SK-N-SH (cell line): ENCODE data around the gene RAD51B. TPM values are rescaled to one million over a fixed set of nuclear protein-coding genes. Genes with fewer than 3 reads are reported as not detected.

Experiments used
- CTCF ChIA-PET: fragments of 300-600, 350-600 bp; formaldehyde crosslinking; extraction: SDS; loops from one replicate; lab custom pipeline; 2021; lab: Yijun Ruan, JAX
- POLR2A ChIA-PET: fragments of 350-600 bp; sonication (Branson Sonifier 250); formaldehyde crosslinking; extraction: SDS; loops from one replicate; lab custom pipeline; 2020; ENCODE audit warnings: antibody characterized with exemption, inconsistent platforms; lab: Yijun Ruan, JAX
- DNase-seq: peaks from one replicate; pipeline ENCODE4 v3.0.0; 2012
- H2AFZ ChIP-seq: fragments of 200-600 bp; sonication (generic); 2 replicates; pipeline ENCODE4 v1.8.1; 2016; ENCODE audit warnings: antibody characterized with exemption, mild to moderate bottlenecking, low read depth
- H3F3A ChIP-seq: fragments of 200-600 bp; sonication (generic); replicated peaks from 2 replicates; pipeline ENCODE3; 2016; ENCODE audit warnings: antibody characterized with exemption, mild to moderate bottlenecking; ENCODE audit not compliant: insufficient read depth
- H3K27ac ChIP-seq, 2 experiments: fragments of 200-500 bp in 1 of 2; fragments of 200-600 bp in 1 of 2; sonication (Bioruptor generic) in 1 of 2; sonication (generic), shearing (Covaris generic) in 1 of 2; 2 replicates each; pipeline versions ENCODE4 v1.5.1 to v1.6.1; 2014 to 2016; ENCODE audit warnings: low read depth in 2 of 2, inconsistent platforms in 1 of 2, low read length in 1 of 2, mild to moderate bottlenecking in 1 of 2, mixed read lengths in 1 of 2
- H3K27me3 ChIP-seq: fragments of 200-600 bp; sonication (generic), shearing (Covaris generic); 2 replicates; pipeline ENCODE4 v1.6.1; 2016; ENCODE audit warnings: mixed run types; ENCODE audit not compliant: insufficient read depth
- H3K36me3 ChIP-seq, 2 experiments: fragments of 200-500 bp in 1 of 2; fragments of 200-600 bp in 1 of 2; sonication (Bioruptor generic) in 1 of 2; sonication (generic) in 1 of 2; replicated peaks in 1 of 2; 2 replicates each; pipeline versions ENCODE3 to v1.5.1; 2014 to 2016; ENCODE audit warnings: low read length in 1 of 2, mild to moderate bottlenecking in 1 of 2; ENCODE audit not compliant: insufficient read depth in 2 of 2, control insufficient read depth in 1 of 2
- H3K4me1 ChIP-seq, 2 experiments: fragments of 200-500 bp in 1 of 2; fragments of 200-600 bp in 1 of 2; sonication (Bioruptor generic) in 1 of 2; sonication (generic), shearing (Covaris generic) in 1 of 2; 2 replicates each; pipeline versions ENCODE4 v1.5.1 to v1.6.1; 2014 to 2016; ENCODE audit warnings: low read depth in 1 of 2, low read length in 1 of 2, mixed run types in 1 of 2; ENCODE audit not compliant: insufficient read depth in 2 of 2, control insufficient read depth in 1 of 2
- H3K4me2 ChIP-seq: fragments of 200-600 bp; sonication (generic), shearing (Covaris generic); 2 replicates; pipeline ENCODE4 v1.6.1; 2017; ENCODE audit warnings: mixed run types
- H3K4me3 ChIP-seq, 2 experiments: fragments of 200-500 bp in 1 of 2; fragments of 200-600 bp in 1 of 2; sonication (Bioruptor generic) in 1 of 2; sonication (generic), shearing (Covaris generic) in 1 of 2; 2 replicates each; pipeline versions ENCODE4 v1.5.1 to v1.8.1; 2014 to 2016; ENCODE audit warnings: low read depth in 2 of 2, inconsistent platforms in 1 of 2, low read length in 1 of 2, mild to moderate bottlenecking in 1 of 2, mixed read lengths in 1 of 2, moderate library complexity in 1 of 2
- H3K79me2 ChIP-seq: fragments of 200-600 bp; sonication (generic); 2 replicates; pipeline ENCODE4 v1.8.1; 2017; ENCODE audit warnings: mild to moderate bottlenecking; ENCODE audit not compliant: insufficient read depth
- H3K9ac ChIP-seq: fragments of 200-600 bp; sonication (generic); 2 replicates; pipeline ENCODE4 v1.6.1; 2017; ENCODE audit warnings: mixed run types
- H3K9me2 ChIP-seq: fragments of 200-600 bp; sonication (generic); 2 replicates; pipeline ENCODE4 v1.6.1; 2017; ENCODE audit warnings: mixed run types
- H3K9me3 ChIP-seq: fragments of 200-600 bp; sonication (generic); 2 replicates; pipeline ENCODE4 v1.6.1; 2017; ENCODE audit warnings: mixed run types, mild to moderate bottlenecking, moderate library complexity
- H4K20me1 ChIP-seq: fragments of 200-600 bp; sonication (generic); 2 replicates; pipeline ENCODE4 v1.6.1; 2017; ENCODE audit warnings: mild to moderate bottlenecking, mixed run types; ENCODE audit not compliant: insufficient read depth
- EP300 ChIP-seq, 2 experiments: IDR thresholded peaks; 2 replicates each; pipeline versions ENCODE4 v1.4.0 to v1.6.1; 2012; ENCODE audit warnings: borderline replicate concordance in 1 of 2, low read depth in 1 of 2, low read length in 1 of 2
- FOSL2 ChIP-seq: IDR thresholded peaks from 2 replicates; pipeline ENCODE4 v1.4.0; 2012; ENCODE audit warnings: low read depth, mild to moderate bottlenecking, moderate library complexity, borderline replicate concordance
- GABPA ChIP-seq: IDR thresholded peaks from 2 replicates; pipeline ENCODE4 v1.4.0; 2012; ENCODE audit warnings: low read depth, mild to moderate bottlenecking
- JUND ChIP-seq: IDR thresholded peaks from 2 replicates; pipeline ENCODE4 v1.4.0; 2012
- MEF2A ChIP-seq: IDR thresholded peaks from 2 replicates; pipeline ENCODE4 v1.4.0; 2012; ENCODE audit warnings: low read depth, borderline replicate concordance
- NFIC ChIP-seq: IDR thresholded peaks from 2 replicates; pipeline ENCODE4 v1.4.0; 2012; ENCODE audit warnings: borderline replicate concordance
- NRF1 ChIP-seq: IDR thresholded peaks from 2 replicates; pipeline ENCODE4 v1.6.1; 2012; ENCODE audit warnings: low read depth, mild to moderate bottlenecking, low read length
- PBX3 ChIP-seq: IDR thresholded peaks from 2 replicates; pipeline ENCODE4; 2012
- POLR2AphosphoS5 ChIP-seq: IDR thresholded peaks from 2 replicates; pipeline ENCODE4 v1.6.1; 2012; ENCODE audit warnings: low read depth, low read length
- REST ChIP-seq: IDR thresholded peaks from 2 replicates; pipeline ENCODE4 v1.6.1; 2012; ENCODE audit warnings: mild to moderate bottlenecking, low read depth, low read length, moderate library complexity
- RFX5 ChIP-seq: IDR thresholded peaks from 2 replicates; pipeline ENCODE4 v1.6.1; 2012; ENCODE audit warnings: mild to moderate bottlenecking, improper control_type of control experiment, low read length
- RXRA ChIP-seq: IDR thresholded peaks from 2 replicates; pipeline ENCODE4 v1.4.0; 2012; ENCODE audit warnings: low read depth, mild to moderate bottlenecking, borderline replicate concordance
- TAF1 ChIP-seq: IDR thresholded peaks from 2 replicates; pipeline ENCODE4 v1.6.1; 2012; ENCODE audit warnings: low read depth, mild to moderate bottlenecking, low read length, moderate library complexity, borderline replicate concordance
- TCF12 ChIP-seq: IDR thresholded peaks from 2 replicates; pipeline ENCODE4 v1.4.0; 2012
- TEAD4 ChIP-seq: IDR thresholded peaks from 2 replicates; pipeline ENCODE4 v1.4.0; 2012; ENCODE audit warnings: mild to moderate bottlenecking, borderline replicate concordance; ENCODE audit not compliant: insufficient read depth
- USF1 ChIP-seq: IDR thresholded peaks from 2 replicates; pipeline ENCODE4 v1.4.0; 2012; ENCODE audit warnings: low read depth, borderline replicate concordance
- YY1 ChIP-seq: IDR thresholded peaks from 2 replicates; pipeline ENCODE4 v1.4.0; 2012; ENCODE audit warnings: low read depth, mild to moderate bottlenecking
- WGBS: methylation state at CpG from one replicate; pipeline ENCODE4 v1.1.6; 2017; ENCODE audit warnings: low lambda C conversion rate; 5-methylcytosine and 5-hydroxymethylcytosine counted together
- polyA plus RNA-seq, 3 experiments: library from polyadenylated mRNA; depleted of rRNA; stranded (reverse); fragments of >200 nt; gene quantifications; 2 replicates each; pipeline ENCODE4 v1.2.3, GENCODE V29; 2012
- TF ChIP-seq, protein P1 (sequence below): IDR thresholded peaks from 2 replicates; pipeline ENCODE4 v1.4.0; 2012; ENCODE audit warnings: low read depth

RAD51B gene
- polyA plus RNA-seq, 1 of the 3 experiments (the other 2 are of a cell fraction), result 6.0 TPM

- 27% methylated on average over 3 of the region's 3 CpGs for WGBS
- CTCF ChIA-PET, result no interaction called here
- Histone ChIP-seq H3K9me2 (no peaks in the 10 kb centered on the region), H3K4me1 (peaks cover 14 to 63% of the 10 kb centered on the region in 2 experiments), H4K20me1 (no peaks in the 10 kb centered on the region), H2AFZ (0 out of 2 replicates have a peak overlapping the region, but pooled peaks have one; percentile 11), H3K4me2 (peak overlapping the region; percentile 50), H3K27ac (peak overlapping the region; percentile 95 to 100), H3K4me3 (no peak overlapping the region), H3K9ac (peak overlapping the region; percentile 89), H3K36me3 (no peaks in the 10 kb centered on the region), H3K9me3 (no peaks in the 10 kb centered on the region), H3K79me2 (no peaks in the 10 kb centered on the region), H3K27me3 (no peaks in the 10 kb centered on the region), H3F3A (peaks cover 43% of the 10 kb centered on the region)
- TF ChIP-seq RXRA (peak; percentile 60; the same call in 1 of the 2 replicates), MEF2A (no peak), FOSL2 (peak; percentile 79; the same call in 1 of the 2 replicates), USF1 (no peak), POLR2AphosphoS5 (peak; percentile 41; the same call in 1 of the 2 replicates), RFX5 (no peak), YY1 (0 out of 2 replicates have a peak, but pooled peaks have one; percentile 47), NFIC (peak; percentile 62; the same call in 1 of the 2 replicates), GABPA (no peak), EP300 (IDR thresholded peaks at IDR 0.05; ENCODE audit: borderline replicate concordance in 1 of 2, low read depth in 1 of 2, low read length in 1 of 2) (peak in 1 of 2 experiments; percentile 89; a peak in 2 of 4 replicates), PBX3 (peak; percentile 91), JUND (peak; percentile 81), TAF1 (peak; percentile 36; the same call in 1 of the 2 replicates), NRF1 (no peak), TCF12 (peak; percentile 83), REST (0 out of 2 replicates have a peak, but pooled peaks have one; percentile 29), TEAD4 (peak; percentile 74; the same call in 1 of the 2 replicates)
- TF ChIP-seq, protein P1, sequence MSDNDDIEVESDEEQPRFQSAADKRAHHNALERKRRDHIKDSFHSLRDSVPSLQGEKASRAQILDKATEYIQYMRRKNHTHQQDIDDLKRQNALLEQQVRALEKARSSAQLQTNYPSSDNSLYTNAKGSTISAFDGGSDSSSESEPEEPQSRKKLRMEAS, result peak; percentile 25; the same call in 1 of the 2 replicates
- POLR2A ChIA-PET, result no interaction called here
- peak; percentile 5 for DNase-seq
Observed at GRCh38 chr14:68137704-68138619, 318.4 kb downstream of the RAD51B start.
